HG02588 (cell line): ENCODE measurements around the gene MDH1B.
A peak's percentile ranks its signal among the peaks of the same experiment; 100 is the strongest.
"Not testable (repeated sequence)": the region's sequence is repeated elsewhere in the genome, so short reads cannot be mapped to it uniquely, and the experiment has no call there.

Source experiments
- ATAC-seq: cut with Tn5 transposase; IDR thresholded peaks from one replicate; pipeline ENCODE4 v1.9.1; 2021; ENCODE audit warnings: mild to moderate bottlenecking, moderate library complexity; ENCODE audit not compliant: unreplicated experiment

The MDH1B gene

DNA sequence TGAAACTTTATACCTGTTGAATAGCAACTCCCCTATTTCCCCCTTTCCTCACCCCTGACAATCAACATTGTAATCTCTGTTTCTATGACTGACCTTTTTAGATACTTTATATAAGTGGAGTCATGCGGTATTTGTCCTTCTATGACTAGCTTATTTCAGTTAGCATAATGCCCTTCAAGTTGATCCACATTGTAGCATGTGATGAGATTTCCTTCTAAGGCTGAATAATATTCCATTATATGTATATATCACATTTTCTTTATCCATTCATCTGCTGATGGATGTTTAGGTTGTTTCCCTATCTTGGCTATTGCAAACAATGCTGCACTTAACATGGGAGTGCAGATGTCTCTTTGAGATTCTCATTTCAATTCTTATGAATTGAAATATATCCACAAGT is 9.7 kb upstream of the MDH1B start:
- no peak for ATAC-seq

DNA sequence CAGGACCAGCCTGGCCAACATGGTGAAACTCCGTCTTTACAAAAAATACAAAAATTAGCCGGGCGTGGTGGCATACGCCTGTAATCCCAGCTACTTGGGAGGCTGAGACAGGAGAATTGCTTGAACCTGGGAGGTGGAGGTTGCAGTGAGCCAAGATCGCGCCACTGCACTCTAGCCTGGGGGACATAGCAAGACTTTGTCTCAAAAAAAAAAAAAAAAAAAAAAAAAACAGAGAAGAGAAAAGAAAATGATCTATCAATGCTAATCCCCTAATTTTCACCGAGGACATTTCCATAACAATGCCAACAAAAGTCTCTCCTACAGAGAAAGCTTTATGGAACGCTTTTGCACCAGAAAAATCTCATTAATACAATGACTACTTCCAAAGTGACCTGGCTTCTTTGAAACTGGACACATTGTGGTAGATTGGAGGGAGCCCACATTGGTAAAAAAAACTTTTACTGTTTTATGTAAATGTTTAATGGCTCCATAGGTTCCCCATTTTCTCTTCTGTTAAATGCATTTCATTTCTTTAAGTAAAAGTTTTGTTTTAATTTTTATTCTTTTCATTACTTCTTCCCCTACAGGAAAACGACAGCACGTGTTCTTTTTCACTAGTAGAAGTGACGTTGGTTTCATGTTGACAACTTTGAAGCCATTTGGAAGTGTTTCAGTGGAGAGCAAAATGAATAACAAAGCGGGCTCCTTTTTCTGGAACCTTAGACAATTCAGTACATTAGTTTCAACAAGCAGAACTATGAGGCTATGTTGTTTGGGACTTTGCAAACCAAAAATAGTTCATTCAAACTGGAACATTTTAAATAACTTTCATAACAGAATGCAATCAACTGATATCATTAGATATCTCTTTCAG is 1.2 kb upstream of the MDH1B start:
- no peak for ATAC-seq

DNA sequence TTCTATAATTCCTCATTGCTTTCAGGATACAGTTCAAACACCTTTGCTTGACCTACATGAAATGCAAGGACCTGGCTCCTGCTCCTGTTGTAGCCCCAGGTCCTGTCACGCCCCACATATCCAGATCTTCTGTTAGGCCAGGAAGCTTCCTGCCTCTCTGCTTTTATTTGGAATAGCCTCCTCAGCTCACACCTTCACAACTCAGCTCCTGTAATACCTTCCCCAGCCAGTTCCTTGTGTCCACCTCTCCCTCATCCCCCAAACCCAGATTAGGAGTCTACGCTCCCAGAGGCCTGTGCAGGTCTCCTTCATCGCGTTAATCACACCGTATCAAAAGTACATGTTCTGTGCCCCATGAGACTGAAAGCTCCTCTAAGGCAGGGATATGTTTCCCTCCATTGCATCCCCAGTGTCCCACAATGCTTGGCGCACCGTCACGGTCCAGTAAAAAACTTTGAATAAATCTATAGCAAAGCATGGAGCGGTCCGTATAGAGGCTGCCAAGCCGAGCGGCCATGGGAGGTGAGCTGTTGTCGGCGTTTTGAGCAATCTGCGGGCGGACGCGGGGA is 371 bp downstream of the MDH1B start:
- ATAC-seq, result no peak

DNA sequence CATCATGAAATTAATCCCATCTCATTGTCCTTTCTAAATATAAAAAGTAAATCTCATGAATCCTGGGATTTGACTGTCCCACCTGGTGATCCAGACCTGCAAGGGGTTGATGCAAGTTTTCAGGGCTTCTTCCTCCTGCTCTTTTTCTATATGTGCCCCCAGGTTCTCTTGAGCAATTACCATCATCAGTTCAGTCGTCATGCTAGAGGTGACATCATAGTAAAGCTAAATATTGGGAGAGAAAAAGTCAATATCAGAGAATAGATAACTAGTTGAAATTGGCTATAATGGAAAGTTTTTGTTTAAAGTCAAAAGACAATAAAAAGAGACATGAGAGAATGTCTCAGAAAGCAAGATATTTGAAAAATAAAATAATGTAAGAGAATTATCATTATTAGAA is 8.3 kb downstream of the MDH1B start:
- no peak for ATAC-seq

DNA sequence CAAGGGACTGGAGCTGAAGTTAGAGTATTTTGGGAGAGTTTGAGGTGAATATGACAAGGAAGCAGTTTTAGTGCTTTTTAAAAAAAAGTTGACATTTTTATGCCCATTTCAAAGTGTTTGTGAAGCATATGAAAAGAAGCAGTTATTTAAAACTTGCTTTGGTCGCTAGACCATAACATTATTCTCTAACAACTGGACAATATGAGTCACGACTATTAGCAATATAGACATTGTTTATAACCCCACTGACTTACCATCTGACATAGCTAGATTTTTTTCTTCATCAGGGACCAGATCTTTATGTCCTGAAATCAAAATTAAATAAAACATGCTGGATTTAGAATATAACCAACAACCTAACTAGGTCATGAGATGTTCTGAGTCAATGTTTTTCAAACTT is 24.3 kb downstream of the MDH1B start:
- ATAC-seq, result no peak

DNA sequence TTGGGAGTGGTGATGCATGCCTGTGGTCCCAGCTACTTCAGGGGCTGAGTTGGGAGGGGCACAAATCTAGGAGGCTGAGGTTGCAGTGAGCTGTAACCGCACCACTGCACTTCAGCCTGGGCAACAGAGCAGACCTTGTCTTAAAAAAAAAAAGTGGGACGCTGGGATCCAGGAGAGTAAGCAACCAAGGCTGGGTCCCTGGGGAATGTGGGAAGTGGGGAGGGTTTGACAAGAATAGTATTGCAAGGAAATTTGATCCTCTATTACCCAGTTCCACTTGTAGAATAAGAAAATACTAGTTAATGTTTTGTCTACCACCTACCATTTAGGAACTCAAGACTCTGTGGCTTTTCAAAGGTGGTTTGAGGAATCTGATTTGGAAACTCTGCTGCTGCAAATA is 25.9 kb downstream of the MDH1B start:
- ATAC-seq, result no peak

DNA sequence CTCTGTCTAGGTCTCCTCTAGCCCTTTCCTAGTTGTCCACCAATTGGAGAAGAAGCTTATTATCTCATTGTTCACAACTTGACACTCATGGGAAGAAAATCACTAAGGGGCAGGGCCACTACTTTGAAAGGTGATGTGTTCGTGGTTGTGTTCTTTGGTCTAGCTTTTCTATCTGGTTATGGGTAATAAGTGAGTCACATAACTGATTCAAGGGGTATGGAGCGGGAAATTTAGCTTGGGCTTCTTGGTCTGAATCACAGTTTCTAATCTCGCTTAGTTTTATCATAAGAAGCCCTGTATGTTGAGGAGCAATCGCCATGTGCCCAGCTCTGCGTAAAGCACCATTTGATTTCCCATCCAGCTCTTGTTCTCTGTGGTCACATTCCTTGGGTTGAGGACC is 28.2 kb downstream of the MDH1B start:
- ATAC-seq, result no peak

DNA sequence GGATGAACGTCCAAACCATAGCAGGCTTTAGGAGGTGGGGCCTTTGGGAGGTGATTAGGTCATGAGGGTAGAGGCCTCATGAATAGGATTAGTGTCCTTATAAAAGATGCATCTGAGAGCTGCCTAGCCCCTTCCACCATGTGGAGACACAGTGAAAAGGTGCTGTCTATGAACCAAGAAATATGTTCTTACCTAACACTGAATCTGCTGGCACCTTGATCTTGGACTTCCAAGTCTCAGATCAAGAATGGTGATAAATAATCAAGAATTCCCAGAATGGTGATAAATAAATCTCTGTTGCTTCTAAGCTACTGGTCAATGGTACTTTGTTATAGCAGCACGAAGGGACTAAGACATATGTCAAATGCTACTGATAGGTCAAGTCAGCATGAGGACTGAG is 31.8 kb downstream of the MDH1B start:
- no peak for ATAC-seq

DNA sequence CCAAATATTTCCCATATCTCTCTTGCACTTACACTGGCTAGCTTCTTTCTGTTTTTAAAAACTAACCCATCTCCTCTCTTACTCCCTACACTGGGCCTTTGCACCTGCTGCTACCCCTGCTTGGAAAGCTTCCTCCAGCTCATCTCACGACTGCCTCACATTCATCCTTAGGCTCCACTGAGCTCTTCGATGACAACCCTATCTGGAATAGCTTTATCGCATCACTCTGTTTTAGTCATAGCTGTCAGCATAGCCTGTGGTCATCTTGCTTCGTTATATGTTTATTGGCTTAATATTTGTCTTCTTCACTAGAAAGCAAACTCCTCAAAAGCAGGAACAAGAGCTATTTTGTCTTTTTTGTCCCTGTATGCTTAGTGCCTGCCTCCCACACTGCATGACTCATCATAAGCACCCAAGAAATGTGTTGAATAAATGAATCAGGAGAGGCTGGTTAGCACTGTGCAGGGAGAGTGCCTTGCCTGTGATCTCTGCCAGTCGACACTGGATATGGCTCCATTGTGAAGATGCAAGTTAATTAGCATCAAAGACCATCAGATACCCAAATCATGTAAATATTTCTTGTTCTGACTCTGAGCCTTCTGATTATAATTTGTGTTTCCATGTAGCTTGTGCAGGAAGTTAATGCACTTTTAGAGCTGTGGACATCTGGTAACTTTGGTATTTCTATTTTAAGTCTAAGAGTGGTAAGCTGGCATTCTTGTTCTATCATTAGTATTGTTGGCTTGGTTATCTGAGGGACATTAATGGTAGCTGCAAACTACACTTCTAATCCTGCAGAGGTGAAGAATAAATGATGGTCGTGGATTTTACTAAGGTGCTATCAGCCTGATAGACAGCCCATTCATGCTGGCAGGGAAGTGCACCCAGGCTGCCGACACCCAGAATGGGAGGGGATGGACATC is 36.6 kb downstream of the MDH1B start:
- no peak for ATAC-seq

DNA sequence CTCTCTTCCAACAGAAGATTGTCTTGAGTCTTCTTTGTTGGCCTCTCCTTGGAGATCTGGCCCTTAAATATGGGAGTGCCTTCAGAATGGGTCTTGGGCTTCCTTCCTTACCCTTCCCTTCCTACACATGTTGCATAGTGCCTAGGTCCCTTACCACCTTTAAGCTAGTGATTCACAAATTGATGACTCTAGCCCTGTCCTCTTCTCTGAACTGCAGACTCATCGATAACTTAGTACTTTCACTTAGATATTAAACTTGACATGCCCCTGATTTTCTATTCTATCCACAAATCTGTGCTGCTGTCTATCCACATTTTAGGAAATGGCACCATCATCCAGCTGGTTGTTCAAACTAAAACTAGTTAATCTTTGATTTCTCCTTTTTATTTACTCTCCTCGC is 37.8 kb downstream of the MDH1B start:
- ATAC-seq, result no peak

DNA sequence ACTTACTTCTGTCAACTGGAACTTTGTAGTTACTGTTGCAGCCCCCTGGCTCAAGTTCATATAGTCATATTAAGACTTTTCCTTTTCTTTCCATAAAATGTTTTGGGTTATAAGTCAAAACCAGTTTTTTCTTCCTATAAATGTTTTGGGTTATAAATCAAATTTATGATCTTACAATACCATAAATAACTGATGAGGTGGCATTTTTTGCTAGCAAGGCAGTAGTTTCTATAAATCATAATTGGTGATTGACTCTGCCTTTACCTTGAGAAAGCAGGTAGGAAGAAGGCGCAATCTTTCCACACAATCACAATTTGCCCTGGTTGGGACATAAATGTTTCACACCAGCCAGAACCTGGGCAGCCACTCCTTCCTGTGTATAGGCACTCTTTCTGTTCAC is 41.8 kb downstream of the MDH1B start:
- no peak for ATAC-seq

DNA sequence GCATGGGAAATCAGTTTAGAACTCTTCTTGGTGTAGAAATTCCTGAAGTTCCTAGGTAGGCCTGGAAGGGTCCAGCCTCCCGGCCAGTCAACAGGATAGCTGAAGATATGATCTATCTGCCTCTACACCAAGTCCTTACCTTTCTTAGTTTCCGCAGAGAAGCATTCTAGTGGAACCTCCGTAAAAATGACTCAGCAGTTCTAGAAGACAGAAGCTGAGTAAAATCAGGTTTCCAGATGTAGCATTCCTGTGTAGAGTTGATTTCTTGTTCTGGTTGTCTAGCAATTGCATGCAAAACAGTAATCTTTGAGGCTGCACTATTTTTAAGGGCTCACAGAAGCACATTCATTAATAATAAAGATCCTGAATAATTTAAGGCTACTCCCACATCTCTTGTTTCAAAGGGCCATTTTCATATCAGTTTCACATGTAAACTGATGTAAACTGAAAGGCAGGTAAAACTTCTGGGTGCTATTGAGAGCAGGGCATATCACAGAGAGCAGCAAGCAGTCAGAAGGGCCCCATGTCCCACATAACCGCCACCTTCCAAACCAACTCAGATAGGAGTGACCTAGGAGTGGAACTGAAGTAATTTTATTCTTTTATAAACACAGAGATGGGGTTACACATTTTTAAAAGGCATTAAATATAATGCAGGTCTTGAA is 43.7 kb downstream of the MDH1B start:
- ATAC-seq, result peak; percentile 73

DNA sequence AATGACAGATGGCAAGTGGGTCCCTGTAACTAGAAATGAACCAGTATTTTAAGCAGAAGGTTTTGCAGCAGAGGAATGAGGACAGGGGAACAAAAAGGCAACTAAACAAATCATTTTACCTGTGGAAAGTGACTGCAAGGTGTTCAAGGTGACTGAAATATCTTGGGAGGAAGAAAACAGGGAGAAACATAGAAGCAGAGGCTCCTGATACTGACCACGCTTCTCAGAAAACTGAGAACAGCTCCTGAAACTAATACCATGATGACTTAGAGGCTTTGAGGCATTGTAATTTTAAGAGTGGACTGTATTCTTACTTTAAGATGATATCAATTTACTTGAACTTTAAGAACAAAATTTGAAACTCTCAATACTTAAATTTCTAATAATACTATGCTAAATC is 46.8 kb downstream of the MDH1B start, which contains the start of gene DYTN:
TSS of gene DYTN (minus strand) at position 101 of the 400 bp plus-strand sequence. CDS start 117 bp downstream, outside the sequence.
- ATAC-seq, result no peak

DNA sequence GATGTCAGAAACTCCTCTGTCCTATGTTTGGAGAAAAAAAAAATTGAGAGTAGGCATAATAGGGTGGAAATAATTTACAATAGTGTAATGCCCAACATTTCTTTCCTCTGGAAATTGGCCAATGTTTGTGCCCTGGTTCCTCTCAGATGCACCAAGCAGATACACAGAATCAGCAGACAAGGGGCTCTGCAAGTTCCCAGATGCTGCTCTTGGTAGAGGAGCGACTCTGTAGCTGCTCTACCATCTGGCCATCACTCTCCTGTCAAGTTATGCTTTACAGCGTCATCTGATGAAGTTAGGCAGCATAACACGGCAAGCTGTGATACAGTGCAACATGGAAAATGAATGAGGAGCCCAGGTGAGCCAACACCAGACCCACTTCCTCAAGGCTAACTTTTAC is 48.5 kb downstream of the MDH1B start:
- no peak for ATAC-seq

DNA sequence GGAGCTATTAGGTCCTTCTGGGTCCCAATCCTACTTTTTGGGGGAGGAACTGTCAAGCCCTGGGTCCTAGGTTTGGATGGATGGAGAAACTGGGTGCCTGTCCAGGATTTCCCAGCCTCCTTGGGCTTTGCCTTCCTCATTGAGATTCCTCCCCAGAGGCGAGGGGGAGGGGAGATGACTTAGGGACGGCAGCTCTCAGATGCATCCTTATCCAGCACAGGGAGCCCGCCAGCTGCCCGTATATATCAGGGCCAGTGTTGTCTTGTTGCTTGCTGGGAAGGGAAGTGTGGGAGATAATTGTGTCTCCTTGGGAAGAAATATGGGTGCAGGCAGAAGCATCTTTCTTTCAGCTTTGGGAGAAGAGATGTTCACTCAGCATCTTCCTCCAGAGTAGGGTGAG is 49.9 kb downstream of the MDH1B start:
- ATAC-seq, result not testable (repeated sequence)

DNA sequence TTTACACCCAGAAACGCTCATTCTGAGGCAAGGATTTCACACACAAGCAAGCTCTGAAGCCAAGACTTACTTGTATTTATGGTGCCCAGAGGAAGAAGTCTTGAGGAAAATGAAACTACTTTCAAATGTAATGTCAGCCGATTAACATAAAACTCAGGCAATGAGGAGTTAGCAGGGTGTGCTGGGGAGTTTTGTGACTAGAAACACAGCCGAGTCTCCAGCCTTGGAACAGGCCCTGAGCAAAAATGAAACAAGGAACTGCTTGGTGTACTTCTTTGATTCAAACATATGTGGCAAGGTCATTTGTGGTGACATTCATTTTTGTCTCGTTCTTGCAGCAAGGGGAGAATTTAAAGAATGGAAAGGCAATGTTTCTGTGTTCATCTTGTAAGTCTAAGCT is 51.4 kb downstream of the MDH1B start:
- peak; percentile 63 for ATAC-seq

DNA sequence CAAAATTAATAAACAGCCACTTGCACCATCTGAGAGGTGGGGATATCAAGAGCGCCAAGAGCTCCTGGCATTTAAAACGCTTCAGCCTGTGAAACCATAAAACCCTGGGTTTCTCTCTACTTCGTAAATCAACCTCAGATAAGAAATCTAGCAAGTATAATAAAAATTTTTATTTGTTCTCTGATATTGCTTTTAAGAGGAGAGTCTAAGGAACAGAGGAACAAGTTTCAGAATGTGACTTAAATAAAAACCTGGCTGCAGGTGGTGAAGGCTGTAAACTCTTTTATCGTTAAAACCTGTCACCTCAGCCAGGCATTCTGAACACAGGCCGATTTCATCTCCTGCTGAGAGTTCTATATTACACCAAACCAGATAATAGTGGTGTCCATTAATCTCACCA is 56.8 kb downstream of the MDH1B start:
- no peak for ATAC-seq

DNA sequence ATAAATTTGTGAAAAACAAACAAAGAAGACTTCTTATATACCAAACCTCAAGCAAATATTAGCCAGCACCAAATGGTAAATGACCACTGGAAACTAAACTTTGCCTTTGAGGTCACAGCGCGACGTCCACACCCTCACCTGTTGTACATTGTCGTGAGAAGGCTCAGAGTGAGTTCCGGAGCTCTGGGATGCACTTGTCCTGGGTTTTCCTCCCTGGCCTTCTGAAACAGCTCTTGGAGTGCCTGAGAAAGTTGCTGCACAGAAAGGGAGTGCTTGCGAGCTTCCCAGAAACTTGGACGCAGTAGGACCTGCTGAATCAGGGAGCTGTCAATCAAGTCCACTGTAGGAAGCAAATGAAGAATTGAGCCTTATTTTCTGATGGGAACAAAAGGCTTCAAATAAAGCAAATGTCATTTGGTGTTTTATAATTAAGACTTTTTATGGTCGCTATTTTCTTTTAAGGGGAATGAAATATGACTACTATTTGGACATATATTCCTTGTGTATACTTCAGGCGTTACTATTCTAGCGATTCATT is 57.9 kb downstream of the MDH1B start:
- no peak for ATAC-seq

DNA sequence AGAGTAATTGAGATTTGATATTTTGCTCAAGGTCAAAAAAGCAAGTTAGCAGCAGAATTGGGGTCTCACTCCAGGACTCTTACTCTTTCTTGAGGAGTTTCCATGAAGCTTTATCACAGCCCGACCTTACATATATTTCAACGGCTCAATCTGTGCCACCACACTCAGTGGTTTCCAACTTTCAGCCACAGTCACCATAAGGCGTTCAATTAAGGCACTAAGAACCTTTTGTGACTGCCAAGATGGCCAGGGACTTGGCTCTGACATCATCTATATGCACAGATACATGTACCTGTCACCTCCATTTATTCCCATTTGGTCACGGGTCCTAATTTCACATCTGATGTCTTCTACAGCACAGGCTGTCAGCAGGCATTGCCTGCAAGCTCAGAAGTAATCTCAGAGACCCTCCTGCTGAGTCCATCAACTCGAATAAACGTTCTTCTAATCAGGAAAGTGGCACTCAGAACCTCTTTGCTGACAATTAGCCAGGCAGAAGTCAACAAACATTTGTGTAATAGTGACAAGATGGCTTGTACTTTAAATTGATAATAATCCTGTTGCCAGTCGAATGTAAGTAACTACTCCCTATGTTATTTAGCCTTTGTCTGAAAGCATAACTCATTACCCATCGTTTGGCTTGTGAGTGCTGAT is 63.0 kb downstream of the MDH1B start:
- ATAC-seq, result no peak

DNA sequence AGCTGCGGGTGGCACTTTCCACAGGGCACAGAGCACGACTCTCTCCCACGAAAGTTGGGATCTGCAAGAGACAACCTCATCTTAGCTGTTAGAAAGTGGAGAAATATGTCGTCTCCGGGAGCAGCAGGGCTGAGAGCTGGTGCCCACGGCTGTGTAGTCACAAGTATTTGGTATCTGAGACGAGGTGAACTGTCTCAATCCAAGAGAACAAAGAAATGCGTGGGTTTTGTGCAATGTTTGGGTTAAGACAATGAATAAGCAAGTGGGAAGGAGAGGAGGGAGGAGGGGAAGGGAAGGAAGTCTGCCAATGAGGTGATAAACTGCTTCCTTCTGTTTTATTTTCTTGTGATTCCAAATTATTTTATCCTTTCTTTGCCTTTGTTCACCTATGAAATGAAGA is 65.0 kb downstream of the MDH1B start:
- no peak for ATAC-seq
